AG04450 (cell line): ENCODE measurements around the gene STK10. TPM values are rescaled to one million over a fixed set of nuclear protein-coding genes. Genes with fewer than 3 reads are reported as not detected.
"Not testable (repeated sequence)": the region's sequence is repeated elsewhere in the genome, so short reads cannot be mapped to it uniquely, and the experiment has no call there.

Experiments used
- CTCF ChIA-PET: fragments of 300-600, 350-600 bp; formaldehyde crosslinking; extraction: SDS; loops from one replicate; lab custom pipeline; 2022; ENCODE audit warnings: antibody characterized with exemption, inconsistent platforms; lab: Charles Lee
- POLR2A ChIA-PET: fragments of 350-600 bp; formaldehyde crosslinking; extraction: SDS; loops from one replicate; lab custom pipeline; 2021; ENCODE audit warnings: antibody characterized with exemption, inconsistent platforms; lab: Yijun Ruan, JAX
- DNase-seq: peaks from one replicate; pipeline ENCODE4 v3.0.0-alpha.2; 2011; ENCODE audit warnings: low read depth, low spot score
- H3K27ac ChIP-seq: one replicate; pipeline ENCODE4 v1.5.1; 2012; ENCODE audit warnings: low read depth, low read length, control low read depth
- H3K27me3 ChIP-seq: one replicate; pipeline ENCODE4 v1.6.0; 2012; ENCODE audit warnings: low read length; ENCODE audit not compliant: control insufficient read depth, insufficient read depth
- H3K4me3 ChIP-seq: 2 replicates; pipeline ENCODE4 v1.5.1; 2011; ENCODE audit warnings: mild to moderate bottlenecking, low read depth, low read length, control low read depth
- H3K9me3 ChIP-seq: 2 replicates; pipeline ENCODE4 v1.5.1; 2012; ENCODE audit warnings: low read length; ENCODE audit not compliant: control insufficient read depth, insufficient read depth
- polyA plus RNA-seq: library from polyadenylated mRNA; depleted of rRNA; stranded (reverse); fragments of >200 nt; gene quantifications from 2 replicates; pipeline ENCODE4 v1.2.3, GENCODE V29; 2011
- TF ChIP-seq, protein P1 (sequence below): IDR thresholded peaks from 2 replicates; pipeline ENCODE4 v1.5.1; 2011; ENCODE audit warnings: low read depth, low read length, control low read depth, inconsistent platforms

STK10 gene
- polyA plus RNA-seq, 1 experiment: 7.8 TPM

DNA sequence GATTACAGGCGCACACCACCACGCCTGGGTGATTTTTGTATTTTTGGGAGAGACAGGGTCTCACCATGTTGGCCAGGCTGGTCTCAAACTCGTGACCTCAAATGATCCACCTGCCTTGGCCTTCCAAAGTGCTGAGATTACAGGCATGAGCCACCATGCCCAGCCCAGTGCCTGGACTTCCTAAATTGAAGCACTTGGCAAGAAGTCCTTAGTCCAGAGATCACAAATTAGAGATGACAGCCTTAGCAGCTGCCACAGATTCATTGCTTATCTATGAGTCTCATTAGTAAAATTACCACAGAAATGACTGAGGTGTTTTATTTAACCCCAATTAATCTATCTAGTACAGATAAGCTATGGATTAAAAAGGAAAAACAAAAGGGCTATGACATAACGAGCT lies 25.1 kb upstream of the STK10 start:
- Histone ChIP-seq H3K9me3 (no peaks in the 10 kb centered on the region), H3K27ac (no peak overlapping the region), H3K27me3 (no peaks in the 10 kb centered on the region), H3K4me3 (no peak overlapping the region)
- ChIA-PET POLR2A (no interaction called here), CTCF (interaction anchor here (0.6 to 2.7 kb wide), 3 partner anchors 24 to 142 kb away, joined by 3 to 17 read pairs (median 3); partner anchors contain the start of genes STK10 and UBTD2)
- DNase-seq: no peak
- TF ChIP-seq, protein P1, sequence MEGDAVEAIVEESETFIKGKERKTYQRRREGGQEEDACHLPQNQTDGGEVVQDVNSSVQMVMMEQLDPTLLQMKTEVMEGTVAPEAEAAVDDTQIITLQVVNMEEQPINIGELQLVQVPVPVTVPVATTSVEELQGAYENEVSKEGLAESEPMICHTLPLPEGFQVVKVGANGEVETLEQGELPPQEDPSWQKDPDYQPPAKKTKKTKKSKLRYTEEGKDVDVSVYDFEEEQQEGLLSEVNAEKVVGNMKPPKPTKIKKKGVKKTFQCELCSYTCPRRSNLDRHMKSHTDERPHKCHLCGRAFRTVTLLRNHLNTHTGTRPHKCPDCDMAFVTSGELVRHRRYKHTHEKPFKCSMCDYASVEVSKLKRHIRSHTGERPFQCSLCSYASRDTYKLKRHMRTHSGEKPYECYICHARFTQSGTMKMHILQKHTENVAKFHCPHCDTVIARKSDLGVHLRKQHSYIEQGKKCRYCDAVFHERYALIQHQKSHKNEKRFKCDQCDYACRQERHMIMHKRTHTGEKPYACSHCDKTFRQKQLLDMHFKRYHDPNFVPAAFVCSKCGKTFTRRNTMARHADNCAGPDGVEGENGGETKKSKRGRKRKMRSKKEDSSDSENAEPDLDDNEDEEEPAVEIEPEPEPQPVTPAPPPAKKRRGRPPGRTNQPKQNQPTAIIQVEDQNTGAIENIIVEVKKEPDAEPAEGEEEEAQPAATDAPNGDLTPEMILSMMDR: no peak

DNA sequence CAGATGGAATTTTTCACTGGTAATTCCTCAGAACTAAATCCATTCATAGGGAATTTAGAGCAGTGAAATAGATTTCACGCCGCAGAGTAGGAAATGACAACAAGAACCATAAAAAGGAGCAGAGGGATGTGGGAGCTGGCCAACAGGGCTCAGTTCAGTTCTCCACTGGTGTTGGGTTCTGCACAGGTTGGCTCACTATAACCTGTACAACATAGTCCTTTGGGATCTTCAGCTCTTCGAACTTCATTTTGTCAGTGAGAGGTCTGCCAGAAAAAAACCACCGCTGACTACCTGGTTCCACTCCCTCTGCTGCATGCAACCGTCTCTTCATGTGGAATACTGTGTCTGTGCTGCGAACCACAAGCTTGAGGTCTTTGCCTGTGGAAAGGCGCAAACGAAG lies 23.7 kb upstream of the STK10 start:
- Histone ChIP-seq H3K27me3 (no peaks in the 10 kb centered on the region), H3K27ac (no peak overlapping the region), H3K4me3 (no peak overlapping the region), H3K9me3 (no peaks in the 10 kb centered on the region)
- TF ChIP-seq, protein P1: no peak
- DNase-seq: no peak
- ChIA-PET POLR2A (no interaction called here), CTCF (interaction anchor here (2.7 kb wide), 1 partner anchor 23 kb away, joined by 17 read pairs; the partner anchor contains the start of gene STK10)

DNA sequence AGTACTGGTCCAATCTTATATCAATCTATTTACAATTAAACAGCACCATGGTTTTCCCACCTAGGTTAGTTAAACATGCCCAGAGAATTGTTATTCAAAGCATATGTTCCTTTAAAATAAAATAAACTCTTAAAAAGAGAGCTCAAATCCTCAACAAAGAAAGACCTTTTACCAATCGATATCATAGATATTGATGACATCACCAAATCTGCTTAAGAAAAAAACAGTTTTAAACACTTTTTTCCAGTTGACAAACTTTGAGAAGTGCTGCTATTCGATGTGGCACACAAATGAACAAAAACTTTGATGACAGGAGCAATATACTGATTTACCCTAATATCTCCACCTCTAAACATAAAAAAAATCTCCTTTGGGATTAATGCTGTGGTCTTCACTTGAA lies 21.7 kb upstream of the STK10 start:
- no peaks in the 10 kb centered on the region for H3K27me3 ChIP-seq
- H3K4me3 ChIP-seq: no peak overlapping the region
- ChIA-PET POLR2A (interaction anchor here (1.0 kb wide), 1 partner anchor 198 kb away, joined by 3 read pairs; no protein-coding TSS in a partner anchor), CTCF (interaction anchor here (1.0 kb wide), 1 partner anchor 21 kb away, joined by 7 read pairs; no protein-coding TSS in a partner anchor)
- TF ChIP-seq, protein P1: no peak
- no peak overlapping the region for H3K27ac ChIP-seq
- DNase-seq: no peak
- no peaks in the 10 kb centered on the region for H3K9me3 ChIP-seq

DNA sequence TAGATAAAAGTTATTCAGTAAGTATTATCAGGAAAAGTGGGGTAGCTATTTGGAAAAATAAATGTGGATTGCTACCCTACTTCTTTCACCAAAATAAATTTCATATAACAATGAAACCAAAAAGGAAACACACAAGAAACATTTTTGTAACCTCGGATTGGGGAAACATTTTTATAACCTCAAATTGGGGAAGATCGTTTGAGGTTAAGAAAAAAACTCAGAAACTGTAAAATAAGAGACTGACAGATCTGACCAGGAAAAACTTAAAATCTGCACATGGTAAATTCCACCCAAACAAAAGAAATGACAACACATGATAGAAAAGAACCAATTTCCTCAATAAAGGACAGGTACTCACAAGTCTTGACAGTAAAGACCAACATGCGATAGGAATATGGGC lies 19.5 kb upstream of the STK10 start:
- ChIA-PET CTCF (no interaction called here), POLR2A (no interaction called here)
- Histone ChIP-seq H3K9me3 (no peaks in the 10 kb centered on the region), H3K27me3 (no peaks in the 10 kb centered on the region), H3K27ac (no peak overlapping the region), H3K4me3 (no peak overlapping the region)
- TF ChIP-seq, protein P1: no peak
- no peak for DNase-seq

DNA sequence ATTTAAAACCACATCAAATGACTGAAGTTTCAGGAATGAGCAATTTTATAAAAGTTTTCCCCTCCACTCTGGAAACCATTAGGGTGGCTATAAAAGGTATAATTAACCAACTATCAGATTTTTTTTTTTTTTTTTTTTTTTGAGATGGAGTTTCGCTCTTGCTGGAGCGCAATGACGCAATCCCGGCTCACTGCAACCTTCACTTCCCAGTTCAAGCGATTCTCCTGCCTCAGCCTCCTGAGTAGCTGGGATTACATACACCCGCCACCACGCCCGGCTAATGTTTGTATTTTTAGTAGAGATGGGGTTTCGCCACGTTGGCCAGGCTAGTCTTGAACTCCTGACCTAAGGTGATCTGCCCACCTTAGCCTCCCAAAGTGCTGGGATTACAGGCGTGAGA lies 18.0 kb upstream of the STK10 start:
- H3K27ac ChIP-seq, POLR2A ChIA-PET, DNase-seq, H3K9me3 ChIP-seq, H3K4me3 ChIP-seq, H3K27me3 ChIP-seq: not testable (repeated sequence)
- CTCF ChIA-PET: interaction anchor here (2.0 kb wide), 1 partner anchor 18 kb away, joined by 14 read pairs; the partner anchor contains the start of gene STK10
